ENCODE measurements around the gene TRIM24.

GRCh38 chr7:138608275-138608674, 148.2 kb downstream of the TRIM24 start:
- TF ChIP-seq, protein P1, sequence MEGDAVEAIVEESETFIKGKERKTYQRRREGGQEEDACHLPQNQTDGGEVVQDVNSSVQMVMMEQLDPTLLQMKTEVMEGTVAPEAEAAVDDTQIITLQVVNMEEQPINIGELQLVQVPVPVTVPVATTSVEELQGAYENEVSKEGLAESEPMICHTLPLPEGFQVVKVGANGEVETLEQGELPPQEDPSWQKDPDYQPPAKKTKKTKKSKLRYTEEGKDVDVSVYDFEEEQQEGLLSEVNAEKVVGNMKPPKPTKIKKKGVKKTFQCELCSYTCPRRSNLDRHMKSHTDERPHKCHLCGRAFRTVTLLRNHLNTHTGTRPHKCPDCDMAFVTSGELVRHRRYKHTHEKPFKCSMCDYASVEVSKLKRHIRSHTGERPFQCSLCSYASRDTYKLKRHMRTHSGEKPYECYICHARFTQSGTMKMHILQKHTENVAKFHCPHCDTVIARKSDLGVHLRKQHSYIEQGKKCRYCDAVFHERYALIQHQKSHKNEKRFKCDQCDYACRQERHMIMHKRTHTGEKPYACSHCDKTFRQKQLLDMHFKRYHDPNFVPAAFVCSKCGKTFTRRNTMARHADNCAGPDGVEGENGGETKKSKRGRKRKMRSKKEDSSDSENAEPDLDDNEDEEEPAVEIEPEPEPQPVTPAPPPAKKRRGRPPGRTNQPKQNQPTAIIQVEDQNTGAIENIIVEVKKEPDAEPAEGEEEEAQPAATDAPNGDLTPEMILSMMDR (IDR thresholded peaks at IDR 0.05) = no peak
- no peak for TF ChIP-seq POLR2A (IDR thresholded peaks at IDR 0.05)

Data from ovary (tissue), 3 donors.